ENCODE results near the gene C17orf50. TPM values are rescaled to one million over a fixed set of nuclear protein-coding genes. Genes with fewer than 3 reads are reported as not detected.

C17orf50 gene
- total RNA-seq, 1 donor from 2014 or later, result not detected

DNA sequence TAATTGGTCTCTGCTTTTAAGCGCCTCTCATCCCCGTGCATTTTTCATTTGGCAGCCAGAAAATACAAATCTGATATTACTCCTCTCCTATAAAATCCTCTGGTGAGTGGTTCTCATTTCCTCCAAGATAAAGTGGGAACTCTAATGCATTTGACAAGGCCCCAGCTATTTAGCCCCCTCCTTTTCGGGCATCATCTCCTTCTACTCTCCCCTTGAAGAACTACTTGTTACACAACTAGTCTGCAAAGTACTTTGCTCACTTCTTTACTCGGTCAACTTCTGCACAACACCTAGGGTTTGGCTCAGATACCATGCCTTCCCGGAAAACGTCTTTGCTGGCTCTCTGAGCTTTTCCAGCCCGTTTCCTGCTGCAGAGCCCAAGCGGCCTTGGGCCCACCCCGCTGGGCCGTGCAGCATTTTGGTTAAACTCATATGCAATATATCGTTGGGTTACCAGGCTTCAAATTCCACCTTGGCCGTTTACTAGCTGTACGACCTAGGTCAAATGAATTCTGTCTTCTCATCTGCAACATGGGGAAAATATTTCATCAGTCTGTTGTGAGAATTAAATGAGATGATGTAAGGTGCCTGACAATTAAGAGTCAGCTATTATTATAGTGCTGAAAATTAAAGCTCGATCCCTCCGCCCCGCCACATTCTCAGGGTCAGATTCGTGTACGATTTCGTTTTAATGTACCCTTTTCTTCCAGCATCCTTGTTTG, 47.7 kb downstream of the C17orf50 start:
- H3K27me3 Mint-ChIP-seq (ENCODE audit: low read depth), result no peaks in the 10 kb centered on the region
- H3K27ac Mint-ChIP-seq (ENCODE audit: unreplicated experiment), result peak overlapping the region; percentile 96
- H3K4me3 Mint-ChIP-seq (ENCODE audit: unreplicated experiment), result peak overlapping the region; percentile 73
- no peaks in the 10 kb centered on the region for H3K9me3 Mint-ChIP-seq (ENCODE audit: low read depth)
- H3K4me1 Mint-ChIP-seq (ENCODE audit: low read depth), result peaks cover 59% of the 10 kb centered on the region
- no peaks in the 10 kb centered on the region for H3K36me3 Mint-ChIP-seq (ENCODE audit: low read depth)
- TF ChIP-seq, protein P1, sequence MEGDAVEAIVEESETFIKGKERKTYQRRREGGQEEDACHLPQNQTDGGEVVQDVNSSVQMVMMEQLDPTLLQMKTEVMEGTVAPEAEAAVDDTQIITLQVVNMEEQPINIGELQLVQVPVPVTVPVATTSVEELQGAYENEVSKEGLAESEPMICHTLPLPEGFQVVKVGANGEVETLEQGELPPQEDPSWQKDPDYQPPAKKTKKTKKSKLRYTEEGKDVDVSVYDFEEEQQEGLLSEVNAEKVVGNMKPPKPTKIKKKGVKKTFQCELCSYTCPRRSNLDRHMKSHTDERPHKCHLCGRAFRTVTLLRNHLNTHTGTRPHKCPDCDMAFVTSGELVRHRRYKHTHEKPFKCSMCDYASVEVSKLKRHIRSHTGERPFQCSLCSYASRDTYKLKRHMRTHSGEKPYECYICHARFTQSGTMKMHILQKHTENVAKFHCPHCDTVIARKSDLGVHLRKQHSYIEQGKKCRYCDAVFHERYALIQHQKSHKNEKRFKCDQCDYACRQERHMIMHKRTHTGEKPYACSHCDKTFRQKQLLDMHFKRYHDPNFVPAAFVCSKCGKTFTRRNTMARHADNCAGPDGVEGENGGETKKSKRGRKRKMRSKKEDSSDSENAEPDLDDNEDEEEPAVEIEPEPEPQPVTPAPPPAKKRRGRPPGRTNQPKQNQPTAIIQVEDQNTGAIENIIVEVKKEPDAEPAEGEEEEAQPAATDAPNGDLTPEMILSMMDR (IDR thresholded peaks at IDR 0.05), result no peak
- DNase-seq (ENCODE audit: low spot score), result no peak

DNA sequence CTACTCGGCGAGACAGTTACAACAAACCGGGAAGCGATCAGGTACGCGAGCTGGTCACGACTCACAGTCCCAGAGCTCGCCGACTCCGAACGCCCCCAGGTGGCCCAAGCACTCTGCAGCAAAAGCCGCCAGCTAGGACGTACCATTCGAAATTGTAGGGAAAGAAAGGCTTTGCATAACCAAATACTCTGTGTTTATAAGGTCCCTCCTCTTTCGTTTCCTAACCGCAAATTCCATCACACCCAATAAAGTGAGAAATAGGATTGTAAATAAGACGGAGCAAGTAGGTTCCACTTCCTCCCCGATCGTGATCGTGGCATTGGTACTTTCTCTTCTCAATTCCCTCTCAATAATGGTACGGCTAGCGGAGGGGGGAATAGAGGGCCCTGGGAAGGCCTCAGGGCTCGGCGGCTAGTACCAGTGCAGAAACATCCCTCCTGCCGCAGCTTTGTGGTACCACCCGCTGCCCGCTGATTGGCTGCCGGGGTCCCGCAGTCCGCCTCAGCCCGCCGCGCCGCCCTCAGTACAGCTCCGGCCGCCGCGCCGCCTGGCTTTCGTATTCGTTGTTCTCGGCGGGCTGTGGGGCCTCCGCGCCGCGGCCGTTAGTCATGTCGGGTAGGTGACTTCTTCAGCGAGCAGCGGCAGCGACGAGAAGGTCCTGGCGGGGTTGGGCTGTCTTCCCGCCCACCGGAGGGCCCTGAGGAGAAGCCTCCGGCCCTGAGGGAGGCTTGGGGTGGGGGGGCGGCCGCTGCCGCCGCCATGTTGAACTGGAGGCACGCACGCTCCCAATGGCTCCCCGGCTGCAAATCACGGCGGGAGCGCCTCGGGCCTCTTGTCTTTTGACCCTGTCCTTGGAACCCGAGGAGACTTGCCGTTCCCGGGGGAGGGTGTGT, 48.5 kb downstream of the C17orf50 start, which contains the start of gene TAF15:
Gene TAF15, plus strand, starts transcription at position 523 of the 893 bp plus-strand sequence. Its CDS starts 86 bp downstream, at position 609.
- H3K4me1 Mint-ChIP-seq (ENCODE audit: low read depth), result peaks cover 65% of the 10 kb centered on the region
- no peaks in the 10 kb centered on the region for H3K27me3 Mint-ChIP-seq (ENCODE audit: low read depth)
- H3K27ac Mint-ChIP-seq (ENCODE audit: unreplicated experiment), result peak within 1 kb of the TSS; percentile 96
- peak within 1 kb of the TSS; percentile 73 for H3K4me3 Mint-ChIP-seq (ENCODE audit: unreplicated experiment)
- peak; percentile 98 for DNase-seq (ENCODE audit: low spot score)
- no peaks in the 10 kb centered on the region for H3K36me3 Mint-ChIP-seq (ENCODE audit: low read depth)
- H3K9me3 Mint-ChIP-seq (ENCODE audit: low read depth), result no peaks in the 10 kb centered on the region
- TF ChIP-seq, protein P1 (IDR thresholded peaks at IDR 0.05), result peak; percentile 86

DNA sequence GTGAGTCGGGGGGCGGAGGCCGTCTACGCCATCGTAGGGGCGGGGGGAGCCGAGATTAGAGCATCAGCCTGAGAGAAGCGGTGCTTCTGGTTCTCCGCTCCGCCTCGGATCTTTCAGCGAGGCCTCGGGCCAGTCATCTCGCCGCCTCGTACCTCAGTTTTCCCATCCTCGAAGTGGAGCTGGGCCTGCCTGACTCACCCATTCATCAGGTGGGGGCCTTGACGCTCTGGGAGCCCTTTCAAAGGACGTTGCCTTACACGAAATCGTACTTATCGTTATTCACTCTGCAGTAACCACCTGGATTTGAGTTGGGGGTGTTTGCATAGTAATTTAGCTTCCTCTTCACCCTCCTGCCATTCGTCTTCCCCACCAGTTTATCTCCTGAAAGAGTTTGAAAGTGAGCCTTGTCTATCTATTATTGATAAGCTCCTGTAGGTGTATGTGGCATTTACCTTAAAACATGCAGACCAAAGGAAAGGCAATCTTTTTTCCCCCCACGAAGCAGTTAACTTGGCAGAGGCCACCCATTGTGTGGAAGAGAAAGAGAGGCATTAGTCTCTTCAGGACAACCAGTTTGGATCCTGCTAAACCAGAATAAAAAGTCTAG, 49.3 kb downstream of the C17orf50 start:
- TF ChIP-seq, protein P1 (IDR thresholded peaks at IDR 0.05), result no peak
- Mint-ChIP-seq H3K27ac (ENCODE audit: unreplicated experiment) (peak overlapping the region; percentile 96), H3K9me3 (ENCODE audit: low read depth) (no peaks in the 10 kb centered on the region), H3K27me3 (ENCODE audit: low read depth) (no peaks in the 10 kb centered on the region), H3K4me3 (ENCODE audit: unreplicated experiment) (peak overlapping the region; percentile 73), H3K36me3 (ENCODE audit: low read depth) (no peaks in the 10 kb centered on the region), H3K4me1 (ENCODE audit: low read depth) (peaks cover 66% of the 10 kb centered on the region)
- no peak for DNase-seq (ENCODE audit: low spot score)

DNA sequence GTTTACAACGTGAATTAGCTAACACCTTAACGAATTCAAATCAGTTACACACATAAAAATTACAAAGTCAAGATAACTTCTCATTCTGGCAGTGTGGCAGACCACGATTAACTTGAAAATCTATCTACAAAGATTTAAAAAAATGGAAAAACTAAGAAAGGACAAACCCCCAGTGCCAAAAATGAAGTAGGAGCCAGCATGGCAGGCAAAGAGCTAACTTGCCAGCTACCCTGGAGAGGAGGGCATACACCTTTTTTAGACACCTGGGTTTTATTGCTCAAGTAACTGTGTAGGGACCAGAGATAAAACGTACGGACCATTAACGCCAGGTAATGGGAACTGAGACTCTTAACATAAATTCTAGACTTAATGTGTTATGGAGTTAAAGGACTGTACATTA, 51.1 kb downstream of the C17orf50 start:
- H3K27ac Mint-ChIP-seq (ENCODE audit: unreplicated experiment), result no peak overlapping the region
- peaks cover 70% of the 10 kb centered on the region for H3K4me1 Mint-ChIP-seq (ENCODE audit: low read depth)
- H3K4me3 Mint-ChIP-seq (ENCODE audit: unreplicated experiment), result no peak overlapping the region
- no peaks in the 10 kb centered on the region for H3K27me3 Mint-ChIP-seq (ENCODE audit: low read depth)
- H3K36me3 Mint-ChIP-seq (ENCODE audit: low read depth), result no peaks in the 10 kb centered on the region
- TF ChIP-seq, protein P1 (IDR thresholded peaks at IDR 0.05), result no peak
- no peak for DNase-seq (ENCODE audit: low spot score)
- no peaks in the 10 kb centered on the region for H3K9me3 Mint-ChIP-seq (ENCODE audit: low read depth)

DNA sequence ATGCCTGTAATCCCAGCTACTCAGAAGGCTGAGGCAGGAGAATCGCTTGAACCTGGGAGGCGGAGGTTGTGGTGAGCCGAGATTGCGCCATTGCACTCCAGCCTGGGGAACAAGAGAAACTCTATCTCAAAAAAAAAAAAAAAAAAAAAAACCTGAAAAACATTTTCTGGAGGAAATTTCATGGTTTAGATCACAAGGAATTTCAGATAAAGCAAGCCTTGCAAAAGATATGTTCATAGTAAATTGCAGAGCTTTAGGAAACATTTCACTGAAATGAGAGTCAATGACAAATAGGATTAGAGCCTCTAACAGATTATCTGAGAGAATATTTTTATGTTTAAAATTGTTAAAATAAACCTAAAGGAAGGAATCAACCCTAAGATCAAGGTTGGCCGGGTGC, 51.8 kb downstream of the C17orf50 start:
- H3K4me1 Mint-ChIP-seq (ENCODE audit: low read depth), result peaks cover 67% of the 10 kb centered on the region
- DNase-seq (ENCODE audit: low spot score), result no peak
- H3K36me3 Mint-ChIP-seq (ENCODE audit: low read depth), result no peaks in the 10 kb centered on the region
- TF ChIP-seq, protein P1 (IDR thresholded peaks at IDR 0.05), result no peak
- no peak overlapping the region for H3K27ac Mint-ChIP-seq (ENCODE audit: unreplicated experiment)
- H3K27me3 Mint-ChIP-seq (ENCODE audit: low read depth), result no peaks in the 10 kb centered on the region
- H3K9me3 Mint-ChIP-seq (ENCODE audit: low read depth), result no peaks in the 10 kb centered on the region
- no peak overlapping the region for H3K4me3 Mint-ChIP-seq (ENCODE audit: unreplicated experiment)

Measured in chondrocyte (in vitro differentiated cells).